ENCODE measurements around the gene ENTPD8.

DNA sequence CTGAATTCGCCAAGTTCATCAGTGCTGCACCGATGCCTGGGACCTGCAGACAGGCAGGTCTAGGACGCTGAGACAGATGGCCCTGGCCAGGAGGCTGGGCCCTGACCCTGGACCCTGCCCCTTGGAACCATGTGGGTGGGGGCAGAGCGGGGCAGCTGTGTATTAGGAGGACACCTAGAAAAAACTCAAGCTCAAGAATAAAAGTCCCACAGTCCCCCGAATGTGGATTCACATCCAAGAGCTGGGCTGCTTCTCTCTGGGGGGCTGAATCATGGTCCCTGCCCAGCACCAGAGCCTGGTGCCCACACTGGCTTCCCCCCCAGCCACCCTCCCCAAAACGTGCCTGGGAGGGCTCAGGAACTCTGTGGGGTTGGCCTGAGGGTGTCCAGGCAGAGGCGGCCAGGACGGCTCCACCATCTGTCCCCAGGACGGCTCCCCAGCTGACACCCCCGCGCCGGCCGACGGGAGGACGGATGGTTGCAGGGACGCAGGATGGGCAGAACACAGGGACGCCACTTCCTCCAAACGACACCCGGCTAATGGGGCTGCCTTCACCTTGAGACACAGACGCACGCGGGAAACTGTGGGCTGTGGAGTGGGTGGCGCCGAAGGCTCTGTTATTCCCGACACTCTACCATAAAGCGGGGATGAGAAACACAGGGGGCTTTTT is 53.1 kb downstream of the ENTPD8 start:
- no peak for TF ChIP-seq CTCF (conservative IDR thresholded peaks at IDR 0.05)
- TF ChIP-seq EZH2 (IDR thresholded peaks at IDR 0.05; ENCODE audit: low read depth), result no peak

Measured in PC-9 (cell line).